Vagina (tissue), 2 donors: ENCODE results near the gene MRFAP1L1. TPM values are rescaled to one million over a fixed set of nuclear protein-coding genes. Genes with fewer than 3 reads are reported as not detected.
A peak's percentile ranks its signal among the peaks of the same experiment; 100 is the strongest.

Experiments used
- DNase-seq, 2 donors: peaks; one replicate each; pipeline ENCODE4 v3.0.0-alpha.2; 2017; ENCODE audit errors: extremely low spot score in 2 of 2
- H3K27ac ChIP-seq: fragments of 200-600 bp; sonication (generic); one replicate; pipeline ENCODE4 v1.5.1; 2019
- H3K27me3 ChIP-seq: fragments of 200-600 bp; sonication (generic); one replicate; pipeline ENCODE4 v1.5.1; 2019
- H3K36me3 ChIP-seq, 2 donors: fragments of 200-600 bp; sonication (generic); one replicate each; pipeline ENCODE4 v1.5.1; 2017 to 2019
- H3K4me1 ChIP-seq: fragments of 200-600 bp; sonication (generic); one replicate; pipeline ENCODE4 v1.5.1; 2019
- H3K4me3 ChIP-seq, 2 donors: fragments of 200-600 bp; sonication (generic); 1 replicate in 1 of 2; 2 replicates in 1 of 2; pipeline ENCODE4 v1.5.1; 2016 to 2019
- H3K9me3 ChIP-seq: fragments of 200-600 bp; sonication (generic); one replicate; pipeline ENCODE4 v1.5.1; 2019
- CTCF ChIP-seq, 3 experiments: fragments of 450-650 bp in 2 of 3; fragments of 200-600 bp in 1 of 3; sonication (generic) in 1 of 3; IDR thresholded peaks; one replicate each; pipeline ENCODE4 v1.5.1; 2017 to 2019; ENCODE audit warnings: antibody characterized with exemption in 3 of 3, mild to moderate bottlenecking in 2 of 3, moderate library complexity in 2 of 3
- POLR2A ChIP-seq, 2 donors: fragments of 450-650 bp; IDR thresholded peaks; one replicate each; pipeline ENCODE4 v1.6.1; 2017; ENCODE audit warnings: antibody characterized with exemption in 2 of 2, mild to moderate bottlenecking in 2 of 2, moderate library complexity in 2 of 2
- POLR2AphosphoS5 ChIP-seq, 2 donors: sonication (generic); formaldehyde crosslinking; IDR thresholded peaks; one replicate each; pipeline ENCODE4 v1.9.0; 2017; ENCODE audit warnings: antibody characterized with exemption in 2 of 2, mild to moderate bottlenecking in 2 of 2, low read depth in 1 of 2; ENCODE audit not compliant: insufficient read depth in 1 of 2
- intact Hi-C: fragments of 100-400 bp; cut with DNase I; formaldehyde crosslinking; loops from one replicate; pipeline ENCODE4 v1.15.1; 2023
- total RNA-seq: library from RNA; depleted of rRNA; stranded (reverse); fragments of >200 nt; gene quantifications from one replicate; pipeline ENCODE4 v1.2.3, GENCODE V29; 2016

The MRFAP1L1 gene
- total RNA-seq, 1 donor from 2014 or later: 73.9 TPM

DNA sequence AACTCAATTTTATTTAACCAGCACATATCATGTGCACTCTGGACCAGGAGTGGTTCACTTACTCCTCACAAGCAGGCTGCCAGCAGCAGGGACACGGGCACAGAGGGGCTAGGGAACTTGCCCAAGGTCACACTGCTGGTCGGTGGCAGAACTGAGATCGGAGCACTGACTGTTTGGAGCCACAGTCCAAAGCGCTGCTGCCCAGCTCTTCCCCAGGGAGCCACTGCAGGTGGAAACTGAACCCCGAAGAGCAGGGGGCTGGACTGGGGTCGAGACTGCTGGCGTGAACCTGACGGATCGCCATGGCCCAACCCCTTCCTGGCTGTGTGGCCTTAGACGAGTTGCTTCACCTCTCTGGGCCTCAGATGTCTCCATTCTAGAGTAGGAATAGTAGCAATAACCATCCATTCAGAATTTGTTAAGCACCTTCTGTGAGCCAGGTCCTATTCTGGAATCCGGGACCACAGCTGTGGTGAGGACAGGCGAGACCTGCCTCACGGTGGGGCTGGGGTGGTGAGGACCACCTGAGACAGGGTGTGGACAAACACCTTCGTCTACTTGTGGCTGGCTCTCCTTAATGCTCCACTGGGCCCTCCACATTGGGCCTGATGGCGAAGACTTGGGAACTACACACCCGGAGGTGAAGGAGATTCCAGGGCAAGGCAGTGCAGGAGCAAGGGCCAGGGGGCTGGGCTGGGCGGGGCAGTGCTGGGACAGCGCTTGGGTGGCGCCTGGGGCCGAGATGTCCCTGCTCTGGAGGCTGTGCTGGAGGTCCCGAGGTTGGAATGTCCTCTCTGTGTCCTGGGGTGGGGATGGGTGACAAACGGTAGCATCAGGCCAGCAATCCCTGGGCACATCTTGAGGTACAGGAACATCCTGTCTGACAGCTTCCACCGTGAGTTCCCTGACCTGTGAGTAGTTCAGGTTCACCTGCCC lies 40.9 kb upstream of the MRFAP1L1 start:
- TF ChIP-seq POLR2AphosphoS5 (IDR thresholded peaks at IDR 0.05; ENCODE audit: insufficient read depth in 1 of 2, low read depth in 1 of 2) (peak; percentile 21 to 24), CTCF (IDR thresholded peaks at IDR 0.05) (no peak)
- Histone ChIP-seq H3K4me1 (peaks cover 44% of the 10 kb centered on the region), H3K36me3 (no peaks in the 10 kb centered on the region), H3K9me3 (no peaks in the 10 kb centered on the region), H3K4me3 (no peak overlapping the region), H3K27me3 (no peaks in the 10 kb centered on the region), H3K27ac (peak overlapping the region; percentile 15)
- DNase-seq: no peak
- intact Hi-C loops: no loop called here

DNA sequence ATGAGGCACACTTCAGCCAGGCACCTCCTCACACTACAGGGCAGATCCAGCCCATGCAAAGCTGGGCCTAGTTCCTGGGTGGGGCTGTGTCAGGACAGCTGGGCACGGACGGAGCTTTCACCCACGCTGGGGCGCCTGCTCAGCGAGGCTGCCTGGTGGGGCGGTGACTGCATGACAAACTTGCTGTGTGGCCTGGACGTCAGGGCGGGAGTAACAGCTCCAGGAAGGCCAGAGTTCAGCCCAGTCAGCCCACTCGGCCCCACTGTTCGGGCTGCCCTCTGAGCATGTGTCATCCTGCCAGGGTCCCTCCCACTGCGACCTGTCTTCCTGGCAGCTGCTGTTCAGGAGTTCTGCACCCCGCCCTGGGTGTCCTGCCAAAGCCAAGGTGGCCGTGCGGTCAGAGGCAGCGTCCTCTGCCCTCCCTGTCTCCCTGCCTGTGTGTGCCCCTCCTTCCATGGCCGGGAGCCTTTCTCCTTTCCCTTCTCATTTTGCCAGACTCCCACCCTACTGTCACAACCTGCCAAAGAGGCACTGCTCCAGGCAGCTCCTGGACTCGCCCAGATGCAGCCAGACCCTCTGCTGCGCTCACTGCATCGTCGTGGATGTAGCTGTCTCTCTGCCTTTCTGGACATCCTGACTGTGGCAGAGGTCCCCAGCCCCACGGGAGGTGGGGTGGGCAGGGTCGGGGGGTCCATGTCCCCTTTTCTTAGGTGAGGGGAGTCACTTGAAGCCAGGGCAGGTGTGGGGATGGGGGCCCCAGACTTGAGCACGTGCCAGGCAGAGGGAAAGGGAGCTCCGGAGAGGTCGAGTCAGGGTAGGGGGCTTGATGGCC lies 39.9 kb upstream of the MRFAP1L1 start:
- no peaks in the 10 kb centered on the region for H3K27me3 ChIP-seq
- H3K36me3 ChIP-seq: no peaks in the 10 kb centered on the region
- peaks cover 44% of the 10 kb centered on the region for H3K4me1 ChIP-seq
- peak overlapping the region; percentile 15 for H3K27ac ChIP-seq
- TF ChIP-seq POLR2AphosphoS5 (IDR thresholded peaks at IDR 0.05; ENCODE audit: insufficient read depth in 1 of 2, low read depth in 1 of 2) (peak; percentile 52 to 56), POLR2A (IDR thresholded peaks at IDR 0.05) (no peak), CTCF (IDR thresholded peaks at IDR 0.05) (no peak)
- intact Hi-C loops: no loop called here
- H3K4me3 ChIP-seq: no peak overlapping the region
- no peaks in the 10 kb centered on the region for H3K9me3 ChIP-seq
- no peak for DNase-seq

GRCh38 chr4:6748286-6748685 lies 38.6 kb upstream of the MRFAP1L1 start:
- H3K9me3 ChIP-seq: no peaks in the 10 kb centered on the region
- no peak overlapping the region for H3K4me3 ChIP-seq
- peaks cover 44% of the 10 kb centered on the region for H3K4me1 ChIP-seq
- H3K27me3 ChIP-seq: no peaks in the 10 kb centered on the region
- H3K36me3 ChIP-seq: no peaks in the 10 kb centered on the region
- intact Hi-C loops: no loop called here
- H3K27ac ChIP-seq: no peak overlapping the region
- TF ChIP-seq CTCF (IDR thresholded peaks at IDR 0.05) (no peak), POLR2AphosphoS5 (IDR thresholded peaks at IDR 0.05; ENCODE audit: insufficient read depth in 1 of 2, low read depth in 1 of 2) (no peak), POLR2A (IDR thresholded peaks at IDR 0.05) (no peak)
- no peak for DNase-seq

- H3K36me3 ChIP-seq: no peaks in the 10 kb centered on the region
- DNase-seq: no peak
- TF ChIP-seq CTCF (IDR thresholded peaks at IDR 0.05) (no peak), POLR2AphosphoS5 (IDR thresholded peaks at IDR 0.05; ENCODE audit: insufficient read depth in 1 of 2, low read depth in 1 of 2) (no peak), POLR2A (IDR thresholded peaks at IDR 0.05) (no peak)
- no peaks in the 10 kb centered on the region for H3K27me3 ChIP-seq
- no peaks in the 10 kb centered on the region for H3K9me3 ChIP-seq
- intact Hi-C loops: no loop called here
- peaks cover 44% of the 10 kb centered on the region for H3K4me1 ChIP-seq
- no peak overlapping the region for H3K4me3 ChIP-seq
- peak overlapping the region; percentile 17 for H3K27ac ChIP-seq
Observed at GRCh38 chr4:6747294-6748051, 37.8 kb upstream of the MRFAP1L1 start.
